ENCODE results near the gene RAI1.
A peak's percentile ranks its signal among the peaks of the same experiment; 100 is the strongest.

Gene RAI1

GRCh38 chr17:17713839-17714238, 32.6 kb downstream of the RAI1 start:
- DNase-seq (ENCODE audit: low read depth in 2 of 2): peak; percentile 50 to 68
- H3K4me3 ChIP-seq (replicated peaks in 1 of 2; ENCODE audit: low read depth in 2 of 2, low read length in 2 of 2): no peak overlapping the region
- no peak for TF ChIP-seq CTCF (IDR thresholded peaks at IDR 0.05; ENCODE audit: low read depth, low read length)

GRCh38 chr17:17714261-17714866, 33.1 kb downstream of the RAI1 start:
- no peak for DNase-seq (ENCODE audit: low read depth in 2 of 2)
- no peak for TF ChIP-seq CTCF (IDR thresholded peaks at IDR 0.05; ENCODE audit: low read depth, low read length)
- no peak overlapping the region for H3K4me3 ChIP-seq (replicated peaks in 1 of 2; ENCODE audit: low read depth in 2 of 2, low read length in 2 of 2)

GRCh38 chr17:17714879-17715278, 33.6 kb downstream of the RAI1 start:
- no peak overlapping the region for H3K4me3 ChIP-seq (replicated peaks in 1 of 2; ENCODE audit: low read depth in 2 of 2, low read length in 2 of 2)
- no peak for DNase-seq (ENCODE audit: low read depth in 2 of 2)
- no peak for TF ChIP-seq CTCF (IDR thresholded peaks at IDR 0.05; ENCODE audit: low read depth, low read length)

GRCh38 chr17:17716837-17717523, 35.7 kb downstream of the RAI1 start:
- no peak for DNase-seq (ENCODE audit: low read depth in 2 of 2)
- no peak for TF ChIP-seq CTCF (IDR thresholded peaks at IDR 0.05; ENCODE audit: low read depth, low read length)
- H3K4me3 ChIP-seq (replicated peaks in 1 of 2; ENCODE audit: low read depth in 2 of 2, low read length in 2 of 2): no peak overlapping the region

- no peak for TF ChIP-seq CTCF (IDR thresholded peaks at IDR 0.05; ENCODE audit: low read depth, low read length)
- DNase-seq (ENCODE audit: low read depth in 2 of 2): no peak
- no peak overlapping the region for H3K4me3 ChIP-seq (replicated peaks in 1 of 2; ENCODE audit: low read depth in 2 of 2, low read length in 2 of 2)
These were observed 37.0 kb downstream of the RAI1 start for GRCh38 chr17:17718251-17718650.

DNA sequence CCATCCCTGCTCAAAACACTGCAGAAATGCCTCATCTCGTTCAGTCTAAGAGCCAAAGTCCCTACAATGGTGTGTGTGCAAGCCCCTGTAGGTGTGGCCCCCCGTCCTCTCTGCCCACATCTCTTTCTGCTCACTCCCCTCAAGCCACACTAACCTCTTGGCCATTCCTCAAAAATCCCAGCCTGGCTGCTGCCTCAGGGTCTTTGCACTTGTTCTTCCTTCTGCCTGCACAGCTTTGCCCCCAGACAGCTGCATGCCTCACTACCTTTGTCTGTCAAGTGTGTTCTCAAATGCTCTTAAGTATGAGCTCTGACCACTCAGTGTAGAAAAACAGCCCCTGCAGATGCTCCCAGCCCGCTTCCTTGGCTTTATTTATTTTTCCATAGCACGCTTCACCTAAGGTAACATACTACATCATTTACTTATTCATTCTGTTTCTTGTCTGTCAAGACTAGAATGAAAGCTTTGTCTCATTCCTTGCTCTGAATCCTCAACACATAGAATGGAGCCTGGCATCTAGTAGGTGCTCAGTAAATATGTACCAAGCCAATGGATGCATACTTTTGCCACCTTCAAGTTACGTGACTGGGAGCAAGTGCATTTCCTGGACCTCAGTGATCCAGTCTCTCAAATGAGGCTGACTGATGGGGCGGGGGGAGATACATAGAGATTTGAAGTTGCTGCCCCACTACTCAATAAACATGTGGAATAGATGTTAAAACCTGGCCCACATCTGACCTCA, 38.1 kb downstream of the RAI1 start:
- no peak overlapping the region for H3K4me3 ChIP-seq (replicated peaks in 1 of 2; ENCODE audit: low read depth in 2 of 2, low read length in 2 of 2)
- no peak for DNase-seq (ENCODE audit: low read depth in 2 of 2)
- no peak for TF ChIP-seq CTCF (IDR thresholded peaks at IDR 0.05; ENCODE audit: low read depth, low read length)
